HepG2 (cell line): Measurements from ENCODE around the gene COPZ2. TPM values are rescaled to one million over a fixed set of nuclear protein-coding genes. Genes with fewer than 3 reads are reported as not detected.
A peak's percentile ranks its signal among the peaks of the same experiment; 100 is the strongest.

ENCODE experiments used
- ATRX ChIP-seq: sonication (generic); formaldehyde crosslinking; IDR thresholded peaks from 2 replicates; pipeline ENCODE4 v1.4.0; 2020; ENCODE audit warnings: missing genetic modification reagents, borderline replicate concordance
- ELF4 ChIP-seq: sonication (generic); formaldehyde crosslinking; IDR thresholded peaks from 2 replicates; pipeline ENCODE4 v1.5.0; 2020; ENCODE audit warnings: missing genetic modification reagents, mild to moderate bottlenecking, moderate library complexity, borderline replicate concordance
- FOXO4 ChIP-seq: sonication (generic); formaldehyde crosslinking; conservative IDR thresholded peaks from 2 replicates; pipeline ENCODE4 v1.8.1; 2023; ENCODE audit warnings: missing genetic modification reagents
- GMEB2 ChIP-seq: IDR thresholded peaks from 2 replicates; pipeline ENCODE4 v1.6.1; 2016; ENCODE audit warnings: missing biosample characterization, missing genetic modification reagents, low read depth
- MATR3 ChIP-seq: sonication (generic); formaldehyde crosslinking; IDR thresholded peaks from 2 replicates; pipeline ENCODE4 v1.4.0; 2020; ENCODE audit warnings: missing genetic modification reagents
- NR2C2 ChIP-seq: sonication (generic); formaldehyde crosslinking; IDR thresholded peaks from 2 replicates; pipeline ENCODE4 v1.4.0; 2020; ENCODE audit warnings: missing genetic modification reagents, mild to moderate bottlenecking, moderate library complexity, borderline replicate concordance
- RERE ChIP-seq: IDR thresholded peaks from 2 replicates; pipeline ENCODE4 v1.6.1; 2016; ENCODE audit warnings: low read depth, missing genetic modification reagents, missing compliant biosample characterization
- THAP9 ChIP-seq: sonication (generic); formaldehyde crosslinking; IDR thresholded peaks from 2 replicates; pipeline ENCODE4; 2020; ENCODE audit warnings: missing genetic modification reagents, mild to moderate bottlenecking, borderline replicate concordance
- ZFP91 ChIP-seq: sonication (generic); formaldehyde crosslinking; IDR thresholded peaks from 2 replicates; pipeline ENCODE4 v1.9.0; 2022; ENCODE audit warnings: missing genetic modification reagents, mild to moderate bottlenecking, borderline replicate concordance
- ZNF550 ChIP-seq: sonication (generic); formaldehyde crosslinking; IDR thresholded peaks from 2 replicates; pipeline ENCODE4 v1.4.0; 2020; ENCODE audit warnings: mild to moderate bottlenecking, missing genetic modification reagents, borderline replicate concordance
- ZNF691 ChIP-seq: sonication (generic); formaldehyde crosslinking; IDR thresholded peaks from 2 replicates; pipeline ENCODE4 v1.4.0; 2020; ENCODE audit warnings: missing genetic modification reagents, low read depth, mild to moderate bottlenecking, borderline replicate concordance
- ZNF850 ChIP-seq: sonication (generic); formaldehyde crosslinking; conservative IDR thresholded peaks from 2 replicates; pipeline ENCODE4 v1.9.0; 2021; ENCODE audit warnings: mild to moderate bottlenecking, missing genetic modification reagents
- ZZZ3 ChIP-seq: sonication (generic); formaldehyde crosslinking; IDR thresholded peaks from 2 replicates; pipeline ENCODE4 v1.4.0; 2020; ENCODE audit warnings: missing genetic modification reagents, mild to moderate bottlenecking, borderline replicate concordance
- polyA plus RNA-seq, 8 experiments: library from polyadenylated mRNA; depleted of rRNA in 3 of 8; stranded (reverse) in 7 of 8; unstranded in 1 of 8; fragments of >200 nt; fragmentation: Illumina TruSeq in 4 of 8; extraction: Trizol in 4 of 8; gene quantifications; 2 replicates each; pipeline versions ENCODE4 v1.2.1 to v1.2.3, GENCODE V29; 2011 to 2016; ENCODE audit warnings: low read depth in 4 of 8, missing spikeins in 1 of 8, mixed read lengths in 1 of 8; ENCODE audit not compliant: insufficient read depth in 1 of 8
- total RNA-seq, 5 experiments: library from RNA; depleted of rRNA; stranded (reverse); fragments of >200 nt; fragmentation: Illumina TruSeq; extraction: Trizol; gene quantifications; 2 replicates each; pipeline ENCODE4 v1.2.3, GENCODE V29; 2016; ENCODE audit warnings: low read depth in 1 of 5

Gene COPZ2
- total and polyA plus RNA-seq, 2 of the 13 experiments (the other 11 are each of a cell fraction or from before 2014, with no cell fraction given): 0.61 to 1.5 TPM

- TF ChIP-seq RERE (no peak), THAP9 (CRISPR knock-in tag) (no peak), ZNF550 (CRISPR knock-in tag) (no peak), ZFP91 (peak; percentile 69; the same call in 1 of the 2 replicates), GMEB2 (CRISPR knock-in tag) (no peak), ELF4 (CRISPR knock-in tag) (no peak), MATR3 (CRISPR knock-in tag) (no peak), ZZZ3 (CRISPR knock-in tag) (0 out of 2 replicates have a peak, but pooled peaks have one; percentile 17), ZNF691 (CRISPR knock-in tag) (no peak), NR2C2 (CRISPR knock-in tag) (0 out of 2 replicates have a peak, but pooled peaks have one; percentile 10), ATRX (CRISPR knock-in tag) (no peak), ZNF850 (no peak), FOXO4 (CRISPR knock-in tag) (no peak)
These were observed 14.0 kb downstream of the COPZ2 start (continued) for GRCh38 chr17:48023400-48024148.
